Islet precursor cell (in vitro differentiated cells): ENCODE results near the gene SPC24.
A peak's percentile ranks its signal among the peaks of the same experiment; 100 is the strongest.
"Not testable (repeated sequence)": the region's sequence is repeated elsewhere in the genome, so short reads cannot be mapped to it uniquely, and the experiment has no call there.

Experiments
- DNase-seq: peaks from one replicate; pipeline ENCODE4 v3.0.0-alpha.2; 2018

Gene SPC24

DNA sequence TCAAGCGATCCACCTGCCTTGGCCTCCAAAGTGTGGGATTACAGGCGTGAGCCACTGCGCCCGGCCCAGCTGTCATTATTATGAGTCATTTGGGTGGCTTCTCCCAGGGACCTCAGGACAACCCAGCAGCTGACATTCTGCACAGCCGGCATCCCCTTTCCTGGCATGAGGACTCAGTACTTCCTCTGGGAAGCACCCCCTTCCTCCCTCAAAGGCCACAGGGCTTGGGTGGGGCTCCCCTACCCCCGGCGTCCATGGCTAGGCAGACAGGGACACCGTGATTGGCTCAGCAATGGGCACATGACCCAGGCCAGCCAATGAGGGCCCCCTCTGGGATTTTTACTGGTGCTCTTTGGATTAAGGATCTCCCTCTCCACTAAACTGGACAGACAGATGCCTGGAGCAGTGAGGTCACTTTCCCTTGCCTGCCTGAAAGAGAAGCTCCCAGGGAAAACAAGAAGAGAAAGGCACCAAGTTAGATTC is 35.7 kb upstream of the SPC24 start:
- DNase-seq, result peak; percentile 81

DNA sequence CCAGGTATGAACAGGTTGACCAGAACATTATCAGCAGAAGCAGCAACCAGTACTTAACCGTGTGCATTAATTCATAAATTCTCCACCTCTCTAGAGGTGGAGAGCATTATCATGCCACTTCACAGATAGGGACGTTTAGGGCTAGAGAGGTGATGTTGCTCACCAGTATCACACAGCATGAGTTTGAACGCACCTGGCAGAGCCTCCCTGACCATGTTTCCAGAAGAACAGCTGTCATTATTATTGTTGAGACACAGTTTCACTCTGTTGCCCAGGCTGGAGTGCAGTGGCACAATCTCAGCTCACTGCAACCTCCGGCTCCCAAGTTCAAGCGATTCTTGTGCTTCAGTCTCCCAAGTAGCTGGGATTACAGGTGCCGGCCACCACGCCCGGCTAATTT is 34.9 kb upstream of the SPC24 start:
- no peak for DNase-seq

DNA sequence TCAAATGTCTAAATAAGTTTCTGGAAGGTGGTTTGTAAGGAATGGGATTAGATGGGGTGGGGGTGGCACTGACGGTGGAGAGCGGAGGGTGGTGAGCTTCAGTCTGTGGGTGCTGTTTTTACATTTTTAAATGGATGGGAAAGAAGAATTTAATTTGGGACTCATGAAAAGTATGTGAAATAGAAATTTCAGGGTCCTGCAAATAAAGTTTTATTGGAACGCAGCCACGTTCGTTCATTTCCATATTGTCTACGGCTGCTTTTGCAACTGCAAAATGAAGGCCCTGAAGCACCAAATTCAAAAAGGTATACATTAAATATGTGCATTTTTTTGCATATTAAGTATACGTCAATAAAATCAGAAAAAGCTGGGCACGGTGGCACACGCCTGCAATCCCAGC is 31.9 kb upstream of the SPC24 start:
- no peak for DNase-seq

DNA sequence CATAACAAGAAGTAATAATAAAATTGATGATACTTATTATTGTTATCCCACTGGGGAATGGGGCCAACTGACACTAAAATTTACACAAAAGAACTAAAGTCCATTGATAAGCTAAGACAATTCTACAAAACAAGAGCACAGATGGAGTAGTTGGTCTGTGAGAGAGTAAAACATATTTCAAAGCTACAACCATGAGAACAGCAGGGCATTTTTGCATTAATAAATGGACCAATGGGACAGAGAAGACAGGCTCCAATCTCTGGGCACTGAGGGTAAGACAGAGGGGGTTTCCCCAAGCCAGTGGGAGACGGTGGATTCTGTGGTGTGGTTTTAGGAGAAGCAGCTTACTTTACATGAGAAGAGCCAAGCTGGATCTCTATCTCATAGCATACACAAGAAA is 27.4 kb upstream of the SPC24 start:
- DNase-seq, result no peak

DNA sequence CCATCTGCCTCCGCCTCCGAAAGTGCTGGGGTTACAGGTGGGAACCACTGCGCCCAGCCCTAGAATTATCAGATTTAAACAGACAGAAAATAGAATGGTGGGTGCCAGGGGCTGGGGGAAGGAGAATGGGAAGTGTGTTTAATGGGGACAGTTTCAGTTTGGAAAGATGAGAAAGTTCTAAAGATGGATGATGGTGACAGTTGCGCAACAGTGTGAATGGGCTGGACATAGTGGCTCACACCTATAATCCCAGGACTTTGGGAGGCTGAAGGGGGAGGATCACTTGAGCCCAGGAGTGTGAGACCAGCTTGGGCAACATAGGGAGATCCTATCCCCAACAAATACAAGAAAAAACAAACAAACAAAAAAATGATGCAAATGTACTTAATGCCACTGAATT is 25.9 kb upstream of the SPC24 start:
- no peak for DNase-seq

DNA sequence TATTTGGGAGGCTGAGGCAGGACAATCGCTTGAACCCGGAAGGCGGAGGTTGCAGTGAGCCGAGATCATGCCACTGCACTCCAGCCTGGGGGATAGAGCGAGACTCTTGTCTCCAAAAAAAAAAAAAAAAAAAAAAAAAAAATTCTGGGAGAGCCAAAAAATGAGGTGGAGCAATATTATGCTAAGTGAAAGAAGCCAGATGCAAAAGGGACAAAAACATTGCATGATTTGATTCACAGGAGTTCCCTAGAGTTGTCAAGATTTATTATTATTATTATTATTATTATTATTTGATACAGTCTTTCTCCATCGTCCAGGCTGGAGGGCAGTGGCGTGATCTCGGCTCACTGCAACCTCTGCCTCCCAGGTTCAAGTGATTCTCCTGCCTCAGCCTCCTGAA is 25.4 kb upstream of the SPC24 start:
- DNase-seq, result not testable (repeated sequence)

DNA sequence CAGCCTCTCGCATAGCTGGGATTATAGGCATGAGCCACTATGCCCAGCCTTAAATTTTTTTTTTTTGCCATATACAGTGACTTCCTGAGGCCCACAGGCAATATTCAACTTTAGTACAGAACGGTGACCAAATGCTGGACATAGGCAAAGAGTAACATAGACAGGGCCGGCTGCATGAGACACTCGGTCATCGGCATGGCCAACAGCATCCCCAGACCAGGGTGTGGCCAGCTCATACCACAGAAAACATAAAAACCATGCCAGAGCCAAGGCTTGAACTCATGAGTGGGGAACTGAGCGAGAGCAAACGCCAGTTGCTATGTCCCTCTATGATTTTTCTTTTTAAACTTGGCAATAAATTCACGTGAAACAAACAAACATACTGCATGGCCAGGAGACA is 24.8 kb upstream of the SPC24 start:
- no peak for DNase-seq

DNA sequence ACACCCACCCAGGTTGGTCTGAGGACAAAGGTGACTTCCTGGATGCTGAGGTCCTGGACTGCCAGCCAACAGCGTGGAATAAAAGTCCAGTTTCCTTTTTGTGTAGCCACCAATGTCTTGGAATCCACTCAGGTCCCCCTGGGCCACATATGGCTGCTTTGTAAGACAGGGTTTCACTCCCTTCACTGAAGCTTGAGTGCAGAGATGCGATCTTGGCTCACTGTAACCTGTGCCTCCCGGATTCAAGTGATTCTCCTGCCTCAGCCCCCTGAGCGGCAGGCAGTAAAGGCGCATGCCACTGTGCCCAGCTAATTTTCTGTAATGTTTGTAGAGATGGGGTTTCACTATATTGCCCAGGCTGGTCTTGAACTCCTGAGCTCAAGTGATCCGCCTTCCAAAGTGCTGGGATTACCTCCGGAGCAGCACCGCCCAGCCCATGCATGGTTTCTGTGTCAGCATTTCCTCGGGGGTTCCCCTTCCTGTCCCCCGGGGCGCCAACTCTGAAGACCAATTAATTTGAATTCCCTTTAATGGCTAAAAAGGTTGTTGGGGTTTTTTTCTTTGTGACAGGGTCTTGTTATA is 24.2 kb upstream of the SPC24 start:
- no peak for DNase-seq

DNA sequence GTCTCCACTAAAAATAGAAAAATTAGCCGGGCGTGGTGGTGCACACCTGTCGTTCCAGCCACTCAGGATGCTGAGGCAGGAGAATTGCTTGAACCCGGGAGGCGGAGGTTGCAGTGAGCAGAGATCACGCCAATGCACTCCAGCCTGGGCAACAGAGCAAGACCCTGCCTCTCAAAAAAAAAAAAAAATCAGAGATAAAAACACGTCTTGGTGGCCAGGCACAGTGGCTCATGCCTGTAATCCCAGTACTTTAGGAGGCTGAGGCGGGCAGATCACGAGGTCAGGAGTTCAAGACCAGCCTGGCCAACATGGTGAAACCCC is 23.5 kb upstream of the SPC24 start:
- DNase-seq, result not testable (repeated sequence)

DNA sequence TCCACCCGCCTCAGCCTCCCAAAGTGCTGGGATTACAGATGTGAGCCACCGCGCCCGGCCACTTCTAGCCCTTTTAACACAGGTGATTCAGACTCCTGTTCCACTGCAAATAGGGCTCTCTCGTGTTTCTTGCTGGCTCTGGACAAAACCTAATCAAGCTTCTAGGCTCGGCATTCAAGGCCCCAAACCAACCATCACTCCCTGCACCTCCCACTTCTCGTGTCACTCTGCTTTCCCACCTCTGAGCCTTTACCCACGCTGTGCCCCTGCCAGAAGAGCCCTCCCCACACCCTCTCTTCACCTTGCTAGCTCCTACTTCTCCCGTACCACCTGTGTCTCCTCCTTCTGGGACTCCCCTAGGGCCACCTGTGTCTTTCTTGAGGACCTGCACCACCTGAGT is 22.0 kb upstream of the SPC24 start:
- no peak for DNase-seq

DNA sequence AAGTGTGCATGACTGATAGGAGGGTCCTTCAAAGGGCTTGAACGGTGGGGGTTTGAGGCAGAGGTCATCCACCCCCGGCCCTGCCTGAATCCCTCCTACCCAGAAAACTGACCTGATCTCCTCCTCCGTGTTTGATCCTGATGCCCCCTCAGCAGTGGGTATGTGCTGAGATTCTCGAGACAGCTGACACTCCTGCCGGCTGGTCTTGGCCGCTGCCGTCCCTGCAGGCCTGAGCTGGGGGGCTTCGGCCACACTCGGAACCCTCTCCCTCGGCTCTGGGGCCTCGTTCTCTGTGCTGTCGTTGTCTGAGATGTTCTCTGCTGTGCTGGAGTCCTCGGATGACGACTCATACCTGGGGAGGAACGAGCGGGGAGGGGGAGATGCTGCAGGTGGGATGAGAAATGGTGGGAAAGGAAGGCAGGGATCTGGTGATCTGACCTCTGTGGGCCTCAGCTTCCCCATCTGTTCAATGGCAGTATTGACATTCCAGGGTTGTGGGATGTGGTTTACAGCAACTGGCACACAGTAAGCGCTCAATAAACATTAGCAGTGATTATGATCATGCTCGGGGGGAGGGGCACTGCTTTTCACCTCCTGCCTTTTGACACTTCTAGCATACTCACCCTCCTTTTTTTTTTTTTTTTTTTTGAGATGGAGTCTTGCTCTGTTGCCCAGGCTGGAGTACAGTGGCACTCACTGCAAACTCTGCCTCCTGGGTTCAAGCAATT is 21.0 kb upstream of the SPC24 start:
- no peak for DNase-seq

DNA sequence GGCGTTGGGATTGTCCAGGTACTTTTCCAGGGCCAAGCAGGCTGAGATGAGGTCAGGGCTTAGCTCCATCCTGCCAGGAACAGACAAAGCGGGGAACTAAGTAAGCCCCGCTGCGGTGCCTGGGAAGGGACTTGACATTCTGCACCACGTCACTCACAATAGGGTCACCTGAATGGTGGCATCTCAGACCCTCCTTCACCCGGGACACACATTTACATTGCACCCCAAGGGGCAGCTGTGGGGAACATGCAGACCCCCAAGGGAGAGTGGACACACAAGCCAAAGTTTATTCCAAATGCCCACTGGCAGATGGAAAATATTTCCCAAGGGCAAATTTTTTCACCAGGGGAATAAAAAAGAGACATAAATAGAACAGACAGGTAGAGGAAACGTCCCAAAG is 20.3 kb upstream of the SPC24 start:
- DNase-seq, result no peak

DNA sequence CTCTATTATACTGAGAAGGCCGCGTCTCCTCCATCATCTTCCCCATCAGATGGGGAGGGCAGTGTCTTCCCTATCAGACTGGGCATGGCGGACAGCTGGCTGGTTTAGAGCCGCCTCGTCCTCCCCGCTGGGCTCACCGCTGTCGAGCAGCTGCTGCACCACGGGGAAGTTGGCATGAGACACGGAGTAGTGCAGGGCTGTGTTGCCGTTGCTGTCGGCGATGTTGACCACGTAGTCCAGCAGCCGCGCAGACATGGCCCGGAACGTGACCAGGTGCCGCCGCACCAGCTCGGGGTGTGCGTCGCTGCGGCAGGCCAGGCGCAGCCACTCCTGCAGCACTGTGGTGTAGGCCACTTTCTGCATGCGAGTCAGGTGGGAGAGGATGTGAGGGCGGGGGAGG is 18.8 kb upstream of the SPC24 start:
- DNase-seq, result no peak

DNA sequence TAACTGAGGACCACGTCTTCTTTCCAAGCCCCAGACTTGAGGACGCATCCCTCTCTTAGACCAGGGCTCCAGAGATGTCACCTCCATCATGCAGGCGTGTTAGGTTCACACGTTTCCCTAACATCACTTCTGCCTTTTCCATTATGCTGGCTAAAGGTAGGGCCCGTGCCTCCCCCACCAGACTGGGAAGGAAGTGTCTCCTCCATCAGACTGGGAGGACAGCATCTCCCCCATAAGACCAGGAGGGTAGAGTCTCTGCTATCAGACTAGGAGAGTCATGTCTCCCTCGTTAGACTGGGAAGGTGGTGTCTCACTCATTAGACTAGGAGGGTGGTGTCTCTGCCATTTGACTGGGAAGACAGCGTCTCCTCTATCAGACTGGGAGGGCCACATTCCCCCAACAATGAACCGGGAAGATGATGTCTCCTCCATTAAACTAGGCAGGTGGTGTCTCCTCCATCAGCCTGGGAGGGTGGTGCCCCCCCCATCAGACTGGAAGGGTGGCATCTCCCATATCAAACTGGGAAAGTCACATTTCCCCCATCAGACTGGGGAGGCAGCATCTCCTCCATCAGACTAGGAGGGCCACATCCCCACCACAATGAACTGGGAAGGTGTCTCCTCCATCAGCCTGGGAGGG is 18.1 kb upstream of the SPC24 start:
- DNase-seq, result no peak

DNA sequence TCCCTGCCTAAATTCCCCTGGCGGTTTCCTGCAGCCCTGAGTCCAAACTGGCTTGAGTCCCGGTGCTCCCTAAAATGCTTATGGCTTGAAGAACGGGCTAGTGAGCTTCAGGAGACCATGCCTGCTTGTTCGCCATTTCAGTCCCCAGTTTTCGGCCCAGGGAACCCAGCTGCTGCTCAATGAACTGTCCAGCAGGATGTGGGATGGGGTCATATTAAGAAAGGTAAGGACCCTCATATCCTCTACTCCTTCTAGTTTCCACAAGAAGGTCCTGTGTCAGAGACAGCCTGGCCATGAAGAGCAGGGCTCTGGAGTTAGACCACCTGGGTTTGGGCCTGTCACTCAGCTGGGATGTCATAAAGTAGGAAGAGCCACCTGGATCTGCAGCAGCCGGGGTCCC is 17.0 kb upstream of the SPC24 start:
- DNase-seq, result no peak

DNA sequence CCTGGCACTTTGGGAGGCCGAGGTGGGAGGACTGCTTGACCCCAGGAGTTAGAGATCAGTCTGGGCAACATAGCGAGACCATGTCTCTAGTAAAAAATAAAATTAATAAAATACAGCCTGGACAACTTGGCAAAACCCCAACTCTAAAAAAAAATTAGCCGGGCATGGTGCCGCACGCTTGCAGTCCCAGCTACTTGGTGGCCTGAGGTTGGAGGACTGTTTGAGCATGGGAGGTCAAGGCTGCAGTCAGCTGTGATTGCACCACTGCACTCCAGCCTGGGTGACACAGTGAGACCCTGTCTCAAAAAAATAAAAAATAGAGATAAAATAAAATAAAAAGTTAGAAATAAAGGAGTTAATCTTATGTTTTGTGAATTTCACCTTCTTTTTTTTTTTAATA is 15.6 kb upstream of the SPC24 start:
- no peak for DNase-seq

DNA sequence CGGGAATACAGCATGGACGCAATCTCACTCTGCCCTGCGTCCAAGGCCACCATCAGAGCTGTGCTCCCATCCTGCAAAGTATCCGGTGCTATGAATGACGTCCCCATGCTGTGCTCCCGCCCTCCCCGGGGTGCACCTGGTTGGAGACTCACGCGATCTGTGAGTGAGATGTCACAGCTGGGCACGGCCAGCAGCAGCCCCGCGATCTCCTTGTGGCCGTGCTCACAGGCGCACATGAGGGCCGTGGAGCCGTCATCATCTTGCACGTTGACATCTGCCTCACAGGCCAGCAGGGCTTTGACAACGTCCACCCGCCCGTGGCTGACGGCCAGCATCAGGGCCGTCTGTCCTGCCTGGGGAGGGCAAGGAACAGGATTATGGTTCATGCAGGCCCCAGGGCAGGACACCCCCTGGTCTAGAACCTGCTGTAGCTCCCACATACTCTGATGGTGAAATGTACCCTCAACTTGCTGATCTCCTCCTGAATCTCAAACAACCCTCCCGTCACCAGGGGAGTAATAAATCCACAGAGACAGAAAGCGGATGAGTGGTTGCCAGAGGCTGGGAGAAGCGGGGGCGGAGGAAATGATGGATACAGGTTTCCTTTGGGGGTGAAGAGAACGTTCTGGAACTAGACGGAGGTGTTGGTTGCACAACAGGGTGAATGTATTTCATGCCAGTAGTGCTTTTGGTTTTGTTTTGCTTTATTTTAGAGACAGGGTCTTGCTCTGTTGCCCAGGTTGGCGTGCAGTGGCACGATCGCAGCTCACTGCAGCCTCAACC is 14.5 kb upstream of the SPC24 start:
- no peak for DNase-seq

DNA sequence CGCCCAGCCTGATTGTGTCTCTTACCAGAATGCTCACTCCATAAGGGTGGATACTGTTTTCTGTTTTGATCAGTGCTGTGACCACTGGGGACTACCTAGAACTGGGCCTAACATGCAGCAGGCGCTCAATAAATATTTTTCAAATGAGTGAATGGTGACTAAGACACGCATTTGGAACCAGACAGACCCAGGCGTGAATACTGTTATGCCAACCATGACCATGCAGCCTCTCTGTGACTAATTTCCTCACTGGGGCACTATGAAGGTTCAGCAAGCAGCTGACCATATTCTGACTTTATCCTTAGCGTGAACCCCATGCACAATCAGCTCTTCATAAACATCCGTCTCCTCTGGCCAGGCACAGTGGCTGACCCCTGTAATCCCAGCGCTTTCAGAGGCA is 13.0 kb upstream of the SPC24 start:
- DNase-seq, result no peak

DNA sequence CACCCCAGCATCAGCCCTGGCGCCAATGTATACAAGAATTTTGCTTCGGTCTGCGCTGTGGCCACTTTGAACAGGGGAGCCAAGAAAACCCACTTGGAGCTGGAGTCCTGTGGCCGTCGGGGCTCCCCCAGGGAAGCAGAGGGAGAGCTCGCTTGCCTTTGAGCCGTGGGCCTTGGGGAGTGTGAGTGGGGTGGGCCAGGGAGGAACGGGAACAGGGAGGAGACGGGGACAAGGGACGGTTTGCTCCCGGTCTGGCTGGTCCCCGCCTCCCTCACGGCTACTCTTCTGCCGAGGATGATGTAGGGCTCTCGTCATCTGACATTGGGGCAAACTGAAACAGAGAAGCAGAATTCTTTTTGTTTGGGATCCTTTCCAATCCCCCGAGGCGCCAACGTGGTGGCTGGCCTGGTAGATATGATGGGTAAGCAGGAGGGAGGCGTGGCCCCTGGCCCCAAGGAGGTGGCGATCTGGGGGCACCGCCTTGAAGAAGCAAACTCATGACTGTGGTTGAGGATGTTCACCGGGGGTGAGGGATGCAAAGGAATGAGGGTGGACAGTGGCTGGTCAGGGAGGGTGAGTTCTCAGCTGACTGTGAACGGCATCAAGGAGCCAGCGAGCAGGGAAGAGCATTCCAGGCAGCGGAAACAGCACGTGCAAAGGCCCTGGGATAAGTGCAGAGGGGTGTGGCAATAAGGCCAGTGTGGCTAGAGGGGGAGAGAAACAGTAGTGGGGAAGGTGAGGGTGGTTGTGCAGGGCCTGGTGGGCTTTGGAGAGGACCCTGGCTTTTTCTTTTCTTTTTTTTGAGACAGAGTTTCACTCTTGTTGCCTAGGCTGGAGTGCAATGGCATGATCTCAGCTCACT is 10.9 kb upstream of the SPC24 start:
- no peak for DNase-seq

DNA sequence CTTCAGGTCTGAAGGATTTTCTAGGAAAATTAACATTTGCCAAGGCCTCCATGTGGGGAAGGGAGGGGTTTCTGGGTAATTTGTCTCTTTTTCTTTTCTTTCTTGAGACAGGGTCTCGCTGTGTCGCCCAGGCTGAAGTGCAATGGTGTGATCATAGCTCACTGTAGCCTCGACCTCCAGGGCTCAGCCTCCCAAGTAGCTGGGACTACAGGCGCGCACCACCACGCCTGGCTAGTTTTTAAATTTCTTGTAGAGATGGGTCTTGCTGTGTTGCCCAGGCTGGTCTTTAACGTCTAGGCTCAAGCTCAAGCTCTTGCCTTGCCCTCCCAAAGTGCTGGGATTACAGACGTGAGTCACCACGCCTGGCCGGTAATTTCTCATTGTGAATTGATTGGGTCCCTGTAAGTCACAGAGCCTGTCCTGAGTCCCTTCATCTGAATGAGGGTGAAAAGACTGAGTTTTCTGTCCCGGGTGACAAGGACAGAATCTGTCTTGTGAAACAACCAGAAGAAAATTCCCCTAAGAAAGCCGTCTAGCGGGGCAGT is 10.0 kb upstream of the SPC24 start:
- no peak for DNase-seq

DNA sequence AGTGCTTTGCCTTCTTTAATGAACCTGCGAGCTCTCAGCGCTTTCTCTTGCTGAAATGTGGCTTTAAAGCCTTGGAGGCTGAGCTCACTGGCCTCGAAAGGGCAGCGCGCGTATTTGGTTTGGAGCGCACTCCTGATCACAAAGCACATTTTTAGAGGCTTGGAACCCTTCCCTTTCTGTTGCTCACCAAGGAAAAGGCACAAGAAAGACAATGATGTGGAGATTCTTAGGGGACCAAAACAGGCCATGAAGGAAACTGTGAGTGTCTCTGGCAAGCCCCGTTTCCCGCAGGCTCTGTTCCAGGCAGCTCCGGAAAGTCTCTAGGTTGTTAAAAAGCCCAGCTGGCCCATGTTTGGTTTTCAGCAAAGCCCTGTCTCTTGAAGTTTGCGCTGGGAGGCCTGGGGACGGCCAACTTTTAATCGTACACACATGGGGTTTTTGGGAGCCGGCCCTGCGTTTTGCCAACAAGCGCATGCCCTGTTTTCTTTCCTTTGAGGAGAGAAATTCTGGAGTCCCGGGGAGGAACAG is 9.4 kb upstream of the SPC24 start:
- no peak for DNase-seq

DNA sequence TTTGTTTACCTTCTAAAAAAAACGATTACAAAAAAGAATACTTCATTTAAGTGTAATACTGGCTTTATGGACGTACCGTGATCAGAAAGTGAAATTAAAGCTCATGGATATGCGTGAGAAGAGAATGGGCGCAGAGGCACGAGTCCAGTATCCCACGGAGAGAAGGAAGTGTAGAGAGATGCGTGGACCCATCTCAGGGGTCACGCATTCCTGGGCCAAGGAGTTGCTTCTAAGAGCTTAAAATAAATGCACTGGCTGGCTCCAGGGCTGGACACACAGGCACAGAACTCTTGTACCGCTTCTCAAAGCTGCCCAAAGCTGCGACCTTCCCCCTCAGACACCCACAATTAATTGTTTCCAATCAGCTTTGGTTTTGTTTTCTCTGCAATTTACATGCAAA is 8.7 kb upstream of the SPC24 start:
- DNase-seq, result no peak
